ENCODE data around the gene RIN2.

Gene RIN2

GRCh38 chr20:19774135-19774933 lies 16.3 kb downstream of the RIN2 start:
- DNase-seq (ENCODE audit: low read depth in 1 of 2, low spot score in 1 of 2): no peak
- no peak for TF ChIP-seq JUND (IDR thresholded peaks at IDR 0.05; ENCODE audit: low read depth)
- in situ Hi-C loops (cut with HindIII; ENCODE audit: low pct_unique_long_range_greater_than_20kb, low sequenced_read_pairs): no loop called here

GRCh38 chr20:19775353-19776253 lies 17.5 kb downstream of the RIN2 start:
- peak; percentile 69; the same call in 1 of the 2 replicates for TF ChIP-seq JUND (IDR thresholded peaks at IDR 0.05; ENCODE audit: low read depth)
- in situ Hi-C loops (cut with HindIII; ENCODE audit: low pct_unique_long_range_greater_than_20kb, low sequenced_read_pairs): no loop called here
- peak; percentile 66 to 91 for DNase-seq (ENCODE audit: low read depth in 1 of 2, low spot score in 1 of 2)

- no peak for DNase-seq (ENCODE audit: low read depth in 1 of 2, low spot score in 1 of 2)
- in situ Hi-C loops (cut with HindIII; ENCODE audit: low pct_unique_long_range_greater_than_20kb, low sequenced_read_pairs): no loop called here
- TF ChIP-seq JUND (IDR thresholded peaks at IDR 0.05; ENCODE audit: low read depth): no peak
These were observed 19.3 kb downstream of the RIN2 start for GRCh38 chr20:19777315-19777714.

- TF ChIP-seq JUND (IDR thresholded peaks at IDR 0.05; ENCODE audit: low read depth): no peak
- in situ Hi-C loops (cut with HindIII; ENCODE audit: low pct_unique_long_range_greater_than_20kb, low sequenced_read_pairs): no loop called here
- no peak for DNase-seq (ENCODE audit: low read depth in 1 of 2, low spot score in 1 of 2)
These were observed 19.9 kb downstream of the RIN2 start for GRCh38 chr20:19777981-19778380.

GRCh38 chr20:19778404-19778803 lies 20.3 kb downstream of the RIN2 start:
- DNase-seq (ENCODE audit: low read depth in 1 of 2, low spot score in 1 of 2): no peak
- no peak for TF ChIP-seq JUND (IDR thresholded peaks at IDR 0.05; ENCODE audit: low read depth)
- in situ Hi-C loops (cut with HindIII; ENCODE audit: low pct_unique_long_range_greater_than_20kb, low sequenced_read_pairs): no loop called here

GRCh38 chr20:19779634-19780033 lies 21.6 kb downstream of the RIN2 start:
- no peak for DNase-seq (ENCODE audit: low read depth in 1 of 2, low spot score in 1 of 2)
- no peak for TF ChIP-seq JUND (IDR thresholded peaks at IDR 0.05; ENCODE audit: low read depth)
- in situ Hi-C loops (cut with HindIII; ENCODE audit: low pct_unique_long_range_greater_than_20kb, low sequenced_read_pairs): no loop called here

- in situ Hi-C loops (cut with HindIII; ENCODE audit: low pct_unique_long_range_greater_than_20kb, low sequenced_read_pairs): no loop called here
- no peak for TF ChIP-seq JUND (IDR thresholded peaks at IDR 0.05; ENCODE audit: low read depth)
- DNase-seq (ENCODE audit: low read depth in 1 of 2, low spot score in 1 of 2): no peak
These were observed 22.2 kb downstream of the RIN2 start for GRCh38 chr20:19780261-19780660.

- no peak for DNase-seq (ENCODE audit: low read depth in 1 of 2, low spot score in 1 of 2)
- no peak for TF ChIP-seq JUND (IDR thresholded peaks at IDR 0.05; ENCODE audit: low read depth)
- in situ Hi-C loops (cut with HindIII; ENCODE audit: low pct_unique_long_range_greater_than_20kb, low sequenced_read_pairs): no loop called here
These were observed 23.2 kb downstream of the RIN2 start for GRCh38 chr20:19781235-19781634.

- in situ Hi-C loops (cut with HindIII; ENCODE audit: low pct_unique_long_range_greater_than_20kb, low sequenced_read_pairs): no loop called here
These were observed 24.6 kb downstream of the RIN2 start for GRCh38 chr20:19782669-19783068.

GRCh38 chr20:19783966-19784401 lies 25.9 kb downstream of the RIN2 start:
- in situ Hi-C loops (cut with HindIII; ENCODE audit: low pct_unique_long_range_greater_than_20kb, low sequenced_read_pairs): no loop called here
- DNase-seq (ENCODE audit: low read depth in 1 of 2, low spot score in 1 of 2): peak in 1 of 2 experiments; percentile 99
- peak; percentile 100 for TF ChIP-seq JUND (IDR thresholded peaks at IDR 0.05; ENCODE audit: low read depth)

More at GRCh38 chr20:19782669-19783068, 24.6 kb downstream of the RIN2 start:
- TF ChIP-seq JUND (IDR thresholded peaks at IDR 0.05; ENCODE audit: low read depth): no peak
- no peak for DNase-seq (ENCODE audit: low read depth in 1 of 2, low spot score in 1 of 2)

GRCh38 chr20:19784511-19785172 lies 26.6 kb downstream of the RIN2 start:
- DNase-seq (ENCODE audit: low read depth in 1 of 2, low spot score in 1 of 2): peak in 1 of 2 experiments; percentile 95
- in situ Hi-C loops (cut with HindIII; ENCODE audit: low pct_unique_long_range_greater_than_20kb, low sequenced_read_pairs): no loop called here
- TF ChIP-seq JUND (IDR thresholded peaks at IDR 0.05; ENCODE audit: low read depth): no peak

GRCh38 chr20:19785173-19785982 lies 27.3 kb downstream of the RIN2 start:
- no peak for TF ChIP-seq JUND (IDR thresholded peaks at IDR 0.05; ENCODE audit: low read depth)
- DNase-seq (ENCODE audit: low read depth in 1 of 2, low spot score in 1 of 2): no peak
- in situ Hi-C loops (cut with HindIII; ENCODE audit: low pct_unique_long_range_greater_than_20kb, low sequenced_read_pairs): no loop called here

Measured in T47D (cell line).